Testis (tissue), 2 donors: ENCODE results near the gene CAMK2G.

Experiments
- CTCF ChIP-seq, 3 experiments: fragments of 450-650 bp in 2 of 3; fragments of 200-600 bp in 1 of 3; sonication (generic) in 1 of 3; IDR thresholded peaks; one replicate each; pipeline ENCODE4 v1.5.1; 2016 to 2019; ENCODE audit warnings: antibody characterized with exemption in 3 of 3, mild to moderate bottlenecking in 2 of 3, moderate library complexity in 1 of 3
- POLR2A ChIP-seq: fragments of 450-650 bp; IDR thresholded peaks from one replicate; pipeline ENCODE4 v1.6.1; 2017; ENCODE audit warnings: antibody characterized with exemption, mild to moderate bottlenecking, moderate library complexity

- TF ChIP-seq POLR2A (no peak), CTCF (IDR thresholded peaks at IDR 0.05) (no peak)
Measured at GRCh38 chr10:73910401-73910763, 36.0 kb upstream of the CAMK2G start.
